Suppressor macrophage treated with lipopolysaccharide for 1 hour (primary cell): ENCODE results near the gene DAPK2.

ENCODE experiments used
- DNase-seq, 3 donors: peaks; one replicate each; pipeline ENCODE4 v3.0.0-alpha.2; 2020 to 2022

Gene DAPK2

DNA sequence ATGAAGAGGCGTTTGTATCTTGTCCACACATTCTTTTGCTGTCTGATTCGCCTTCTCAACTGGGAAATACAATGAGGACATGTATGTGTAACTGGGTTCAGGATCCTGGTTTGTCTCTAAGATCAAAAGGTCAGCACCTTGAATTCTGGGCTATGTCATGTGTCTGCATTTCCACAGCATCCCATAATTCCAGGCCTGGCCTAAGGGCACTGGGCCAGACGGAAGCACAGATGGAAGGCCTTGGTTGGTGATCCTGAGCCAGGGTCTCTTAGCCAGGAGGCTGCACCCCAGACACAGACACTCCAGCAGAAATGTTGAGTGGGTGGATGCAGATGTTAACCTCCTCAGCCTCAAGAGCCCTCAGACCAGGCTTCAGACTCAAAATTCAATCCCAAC is 188.8 kb downstream of the DAPK2 start:
- no peak for DNase-seq
